H1 (cell line): Measurements from ENCODE around the gene DPF1. TPM values are rescaled to one million over a fixed set of nuclear protein-coding genes. Genes with fewer than 3 reads are reported as not detected.

ENCODE experiments used
- MAFK ChIP-seq: IDR thresholded peaks from 2 replicates; pipeline ENCODE4 v1.6.1; 2012; ENCODE audit warnings: low read depth, mild to moderate bottlenecking, improper control_type of control experiment, low read length
- polyA plus RNA-seq, 7 experiments: library from polyadenylated mRNA; depleted of rRNA in 3 of 7; stranded (reverse) in 5 of 7; unstranded in 2 of 7; fragments of >200 nt in 5 of 7; fragments of 200-250 nt in 2 of 7; gene quantifications; 1 replicate in 5 of 7; 2 replicates in 1 of 7; 4 replicates in 1 of 7; pipeline versions ENCODE4 v1.2.1 to v1.2.3, GENCODE V29; 2011 to 2013; ENCODE audit warnings: missing spikeins in 2 of 7, mixed read lengths in 2 of 7
- total RNA-seq: library from RNA; stranded (reverse); fragmentation: NEBNext Ultra II Directional; extraction: Animal tissue kit (Norgen Biotek cat#: 25700); gene quantifications from 2 replicates; pipeline ENCODE4 v1.2.1, GENCODE V29; 2021
- TF ChIP-seq, protein P1 (sequence below): fragments of 300-600 bp; sonication (generic); IDR thresholded peaks from 2 replicates; pipeline ENCODE4 v1.7.1; 2012; ENCODE audit warnings: low read length, moderate library complexity, mild to moderate bottlenecking, inconsistent platforms; ENCODE audit not compliant: insufficient replicate concordance

DPF1 gene
- total and polyA plus RNA-seq, 2 of the 8 experiments (the other 6 are each of a cell fraction or from before 2014, with no cell fraction given) = 12.9 to 15.6 TPM

- TF ChIP-seq, protein P1, sequence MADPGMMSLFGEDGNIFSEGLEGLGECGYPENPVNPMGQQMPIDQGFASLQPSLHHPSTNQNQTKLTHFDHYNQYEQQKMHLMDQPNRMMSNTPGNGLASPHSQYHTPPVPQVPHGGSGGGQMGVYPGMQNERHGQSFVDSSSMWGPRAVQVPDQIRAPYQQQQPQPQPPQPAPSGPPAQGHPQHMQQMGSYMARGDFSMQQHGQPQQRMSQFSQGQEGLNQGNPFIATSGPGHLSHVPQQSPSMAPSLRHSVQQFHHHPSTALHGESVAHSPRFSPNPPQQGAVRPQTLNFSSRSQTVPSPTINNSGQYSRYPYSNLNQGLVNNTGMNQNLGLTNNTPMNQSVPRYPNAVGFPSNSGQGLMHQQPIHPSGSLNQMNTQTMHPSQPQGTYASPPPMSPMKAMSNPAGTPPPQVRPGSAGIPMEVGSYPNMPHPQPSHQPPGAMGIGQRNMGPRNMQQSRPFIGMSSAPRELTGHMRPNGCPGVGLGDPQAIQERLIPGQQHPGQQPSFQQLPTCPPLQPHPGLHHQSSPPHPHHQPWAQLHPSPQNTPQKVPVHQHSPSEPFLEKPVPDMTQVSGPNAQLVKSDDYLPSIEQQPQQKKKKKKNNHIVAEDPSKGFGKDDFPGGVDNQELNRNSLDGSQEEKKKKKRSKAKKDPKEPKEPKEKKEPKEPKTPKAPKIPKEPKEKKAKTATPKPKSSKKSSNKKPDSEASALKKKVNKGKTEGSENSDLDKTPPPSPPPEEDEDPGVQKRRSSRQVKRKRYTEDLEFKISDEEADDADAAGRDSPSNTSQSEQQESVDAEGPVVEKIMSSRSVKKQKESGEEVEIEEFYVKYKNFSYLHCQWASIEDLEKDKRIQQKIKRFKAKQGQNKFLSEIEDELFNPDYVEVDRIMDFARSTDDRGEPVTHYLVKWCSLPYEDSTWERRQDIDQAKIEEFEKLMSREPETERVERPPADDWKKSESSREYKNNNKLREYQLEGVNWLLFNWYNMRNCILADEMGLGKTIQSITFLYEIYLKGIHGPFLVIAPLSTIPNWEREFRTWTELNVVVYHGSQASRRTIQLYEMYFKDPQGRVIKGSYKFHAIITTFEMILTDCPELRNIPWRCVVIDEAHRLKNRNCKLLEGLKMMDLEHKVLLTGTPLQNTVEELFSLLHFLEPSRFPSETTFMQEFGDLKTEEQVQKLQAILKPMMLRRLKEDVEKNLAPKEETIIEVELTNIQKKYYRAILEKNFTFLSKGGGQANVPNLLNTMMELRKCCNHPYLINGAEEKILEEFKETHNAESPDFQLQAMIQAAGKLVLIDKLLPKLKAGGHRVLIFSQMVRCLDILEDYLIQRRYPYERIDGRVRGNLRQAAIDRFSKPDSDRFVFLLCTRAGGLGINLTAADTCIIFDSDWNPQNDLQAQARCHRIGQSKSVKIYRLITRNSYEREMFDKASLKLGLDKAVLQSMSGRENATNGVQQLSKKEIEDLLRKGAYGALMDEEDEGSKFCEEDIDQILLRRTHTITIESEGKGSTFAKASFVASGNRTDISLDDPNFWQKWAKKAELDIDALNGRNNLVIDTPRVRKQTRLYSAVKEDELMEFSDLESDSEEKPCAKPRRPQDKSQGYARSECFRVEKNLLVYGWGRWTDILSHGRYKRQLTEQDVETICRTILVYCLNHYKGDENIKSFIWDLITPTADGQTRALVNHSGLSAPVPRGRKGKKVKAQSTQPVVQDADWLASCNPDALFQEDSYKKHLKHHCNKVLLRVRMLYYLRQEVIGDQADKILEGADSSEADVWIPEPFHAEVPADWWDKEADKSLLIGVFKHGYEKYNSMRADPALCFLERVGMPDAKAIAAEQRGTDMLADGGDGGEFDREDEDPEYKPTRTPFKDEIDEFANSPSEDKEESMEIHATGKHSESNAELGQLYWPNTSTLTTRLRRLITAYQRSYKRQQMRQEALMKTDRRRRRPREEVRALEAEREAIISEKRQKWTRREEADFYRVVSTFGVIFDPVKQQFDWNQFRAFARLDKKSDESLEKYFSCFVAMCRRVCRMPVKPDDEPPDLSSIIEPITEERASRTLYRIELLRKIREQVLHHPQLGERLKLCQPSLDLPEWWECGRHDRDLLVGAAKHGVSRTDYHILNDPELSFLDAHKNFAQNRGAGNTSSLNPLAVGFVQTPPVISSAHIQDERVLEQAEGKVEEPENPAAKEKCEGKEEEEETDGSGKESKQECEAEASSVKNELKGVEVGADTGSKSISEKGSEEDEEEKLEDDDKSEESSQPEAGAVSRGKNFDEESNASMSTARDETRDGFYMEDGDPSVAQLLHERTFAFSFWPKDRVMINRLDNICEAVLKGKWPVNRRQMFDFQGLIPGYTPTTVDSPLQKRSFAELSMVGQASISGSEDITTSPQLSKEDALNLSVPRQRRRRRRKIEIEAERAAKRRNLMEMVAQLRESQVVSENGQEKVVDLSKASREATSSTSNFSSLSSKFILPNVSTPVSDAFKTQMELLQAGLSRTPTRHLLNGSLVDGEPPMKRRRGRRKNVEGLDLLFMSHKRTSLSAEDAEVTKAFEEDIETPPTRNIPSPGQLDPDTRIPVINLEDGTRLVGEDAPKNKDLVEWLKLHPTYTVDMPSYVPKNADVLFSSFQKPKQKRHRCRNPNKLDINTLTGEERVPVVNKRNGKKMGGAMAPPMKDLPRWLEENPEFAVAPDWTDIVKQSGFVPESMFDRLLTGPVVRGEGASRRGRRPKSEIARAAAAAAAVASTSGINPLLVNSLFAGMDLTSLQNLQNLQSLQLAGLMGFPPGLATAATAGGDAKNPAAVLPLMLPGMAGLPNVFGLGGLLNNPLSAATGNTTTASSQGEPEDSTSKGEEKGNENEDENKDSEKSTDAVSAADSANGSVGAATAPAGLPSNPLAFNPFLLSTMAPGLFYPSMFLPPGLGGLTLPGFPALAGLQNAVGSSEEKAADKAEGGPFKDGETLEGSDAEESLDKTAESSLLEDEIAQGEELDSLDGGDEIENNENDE = no peak
- no peak for TF ChIP-seq MAFK
- TF ChIP-seq, all 59 proteins: peak for 1
These were observed 23.8 kb upstream of the DPF1 start (continued) for GRCh38 chr19:38247734-38248268.
